ENCODE data around the gene ATP7A. TPM values are rescaled to one million over a fixed set of nuclear protein-coding genes. Genes with fewer than 3 reads are reported as not detected.
"Not testable (repeated sequence)": the region's sequence is repeated elsewhere in the genome, so short reads cannot be mapped to it uniquely, and the experiment has no call there.

ATP7A gene
- total RNA-seq, 2 experiments from 2014 or later = 13.4 to 13.5 TPM

DNA sequence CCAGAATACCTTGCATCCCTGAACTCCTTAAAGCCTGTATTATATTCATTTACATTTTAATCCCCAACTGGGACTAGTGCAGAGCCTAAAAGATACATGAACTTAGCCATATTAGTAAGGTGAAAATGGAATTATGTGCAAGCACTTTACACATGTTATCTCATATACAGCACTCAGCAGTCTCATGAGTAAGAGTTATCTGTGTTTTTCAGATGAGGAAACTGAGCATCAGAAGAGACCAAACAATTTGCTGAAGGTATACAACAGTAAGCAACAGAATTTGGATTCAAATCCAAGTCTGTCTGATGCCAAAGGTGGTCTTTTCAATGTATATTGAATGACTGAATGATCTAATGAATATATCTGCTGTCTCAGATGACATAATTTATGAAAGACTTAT lies 12.3 kb downstream of the ATP7A start:
- DNase-seq = no peak
- H3K36me3 Mint-ChIP-seq = no peaks in the 10 kb centered on the region
- ATAC-seq (ENCODE audit: low read depth) = no peak
- H3K27ac Mint-ChIP-seq = no peak overlapping the region
- H3K27me3 Mint-ChIP-seq = no peaks in the 10 kb centered on the region
- H3K9me3 Mint-ChIP-seq = peaks cover 2% of the 10 kb centered on the region
- peaks cover 4% of the 10 kb centered on the region for H3K4me1 Mint-ChIP-seq
- H3K4me3 Mint-ChIP-seq = no peak overlapping the region
- POLR2A ChIA-PET = no interaction called here

DNA sequence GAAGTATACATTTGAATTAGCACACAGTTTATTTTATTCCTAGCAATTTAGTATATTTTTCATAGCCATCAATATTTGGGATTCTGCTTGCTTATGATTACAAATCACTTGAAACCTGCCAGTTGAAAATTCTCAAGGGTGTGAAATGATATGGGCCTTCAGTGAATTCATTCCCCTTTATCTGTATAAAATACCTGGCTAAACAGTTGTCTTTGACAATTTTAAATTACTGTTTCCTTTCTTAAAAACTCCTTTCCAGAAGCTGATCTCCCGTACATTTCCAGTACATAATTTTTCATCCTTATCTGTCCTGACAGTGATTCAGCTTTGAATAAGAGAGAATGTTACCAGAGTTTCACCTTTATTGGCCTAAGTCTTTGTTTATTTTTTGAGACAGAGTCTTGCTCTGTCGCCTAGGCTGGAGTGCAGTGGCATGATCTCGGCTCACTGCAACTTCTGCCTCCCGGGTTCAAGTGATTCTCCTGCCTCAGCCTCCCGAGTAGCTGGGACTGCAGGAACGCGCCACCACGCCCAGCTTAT lies 13.9 kb downstream of the ATP7A start:
- DNase-seq (no peak), ATAC-seq (ENCODE audit: low read depth) (no peak)
- Mint-ChIP-seq H3K4me1 (peaks cover 2% of the 10 kb centered on the region), H3K27me3 (no peaks in the 10 kb centered on the region), H3K36me3 (peaks cover 3% of the 10 kb centered on the region), H3K27ac (no peak overlapping the region), H3K4me3 (no peak overlapping the region), H3K9me3 (peaks cover 2% of the 10 kb centered on the region)
- POLR2A ChIA-PET = no interaction called here

GRCh38 chrX:77925764-77926163 lies 15.3 kb downstream of the ATP7A start:
- DNase-seq (no peak), ATAC-seq (ENCODE audit: low read depth) (no peak)
- H3K4me1 Mint-ChIP-seq = peaks cover 2% of the 10 kb centered on the region
- peak overlapping the region; percentile 32 for H3K4me3 Mint-ChIP-seq
- POLR2A ChIA-PET = no interaction called here
- H3K36me3 Mint-ChIP-seq = peaks cover 7% of the 10 kb centered on the region
- no peaks in the 10 kb centered on the region for H3K27me3 Mint-ChIP-seq
- peaks cover 2% of the 10 kb centered on the region for H3K9me3 Mint-ChIP-seq
- no peak overlapping the region for H3K27ac Mint-ChIP-seq

- H3K27ac Mint-ChIP-seq = no peak overlapping the region
- no peaks in the 10 kb centered on the region for H3K9me3 Mint-ChIP-seq
- no peak for DNase-seq
- H3K4me1 Mint-ChIP-seq = no peaks in the 10 kb centered on the region
- ATAC-seq (ENCODE audit: low read depth) = no peak
- H3K27me3 Mint-ChIP-seq = no peaks in the 10 kb centered on the region
- H3K36me3 Mint-ChIP-seq = peaks cover 11% of the 10 kb centered on the region
- no peak overlapping the region for H3K4me3 Mint-ChIP-seq
- POLR2A ChIA-PET = no interaction called here
Measured at GRCh38 chrX:77930581-77930980, 20.1 kb downstream of the ATP7A start.

GRCh38 chrX:77935886-77936285 lies 25.4 kb downstream of the ATP7A start:
- H3K4me1 Mint-ChIP-seq = no peaks in the 10 kb centered on the region
- no peak overlapping the region for H3K27ac Mint-ChIP-seq
- POLR2A ChIA-PET = no interaction called here
- no peak for ATAC-seq (ENCODE audit: low read depth)
- no peak overlapping the region for H3K4me3 Mint-ChIP-seq
- DNase-seq = no peak
- no peaks in the 10 kb centered on the region for H3K9me3 Mint-ChIP-seq
- H3K27me3 Mint-ChIP-seq = no peaks in the 10 kb centered on the region
- peaks cover 5% of the 10 kb centered on the region for H3K36me3 Mint-ChIP-seq

DNA sequence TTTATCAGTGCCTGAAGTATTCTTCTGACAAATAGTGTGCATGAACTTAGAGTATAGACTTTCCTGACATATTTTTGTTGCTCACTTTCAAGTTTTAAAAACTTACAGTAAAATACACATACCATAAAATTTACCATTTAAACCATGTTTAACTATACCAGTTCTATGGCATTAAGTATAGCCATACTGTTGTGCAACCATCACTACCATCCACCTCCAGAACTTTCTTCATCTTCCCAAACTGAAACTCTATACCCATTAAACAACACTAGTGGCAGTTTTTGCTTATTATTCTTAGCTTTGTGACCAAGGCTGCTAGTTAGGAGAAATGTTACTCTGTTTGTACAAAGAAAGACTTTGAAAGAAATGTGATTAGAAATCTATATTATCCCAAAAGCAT lies 25.8 kb downstream of the ATP7A start:
- Mint-ChIP-seq H3K4me1 (no peaks in the 10 kb centered on the region), H3K27me3 (no peaks in the 10 kb centered on the region), H3K27ac (no peak overlapping the region), H3K4me3 (no peak overlapping the region), H3K9me3 (no peaks in the 10 kb centered on the region), H3K36me3 (peaks cover 5% of the 10 kb centered on the region)
- POLR2A ChIA-PET = no interaction called here
- no peak for ATAC-seq (ENCODE audit: low read depth)
- DNase-seq = no peak

DNA sequence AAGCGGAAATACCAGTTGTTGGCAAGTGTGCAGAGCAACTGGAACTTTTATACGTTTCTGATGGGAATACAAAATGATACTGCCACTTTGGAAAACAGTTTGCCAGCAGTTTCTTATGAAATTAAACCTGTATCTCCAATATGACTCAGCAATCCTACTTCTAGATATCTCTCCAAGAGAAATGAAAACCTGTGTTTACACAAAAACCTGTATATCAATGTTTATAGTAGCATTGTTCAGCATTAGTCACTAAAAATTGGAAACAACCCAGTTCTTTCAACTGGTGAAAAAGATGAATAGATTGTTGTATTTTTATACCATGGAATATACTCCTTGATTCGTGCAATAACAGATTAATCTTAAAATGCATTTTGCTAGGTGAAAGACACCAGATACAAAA lies 26.8 kb downstream of the ATP7A start:
- Mint-ChIP-seq H3K27me3 (no peaks in the 10 kb centered on the region), H3K9me3 (no peaks in the 10 kb centered on the region), H3K4me3 (no peak overlapping the region), H3K4me1 (no peaks in the 10 kb centered on the region), H3K27ac (no peak overlapping the region), H3K36me3 (peaks cover 5% of the 10 kb centered on the region)
- POLR2A ChIA-PET = no interaction called here
- DNase-seq = no peak
- ATAC-seq (ENCODE audit: low read depth) = no peak

- DNase-seq = no peak
- POLR2A ChIA-PET = no interaction called here
- ATAC-seq (ENCODE audit: low read depth) = no peak
- H3K36me3 Mint-ChIP-seq = peaks cover 1% of the 10 kb centered on the region
- H3K27me3 Mint-ChIP-seq = no peaks in the 10 kb centered on the region
- no peak overlapping the region for H3K4me3 Mint-ChIP-seq
- no peaks in the 10 kb centered on the region for H3K9me3 Mint-ChIP-seq
- H3K27ac Mint-ChIP-seq = no peak overlapping the region
- H3K4me1 Mint-ChIP-seq = peaks cover under 1% of the 10 kb centered on the region
Measured at GRCh38 chrX:77938083-77938680, 27.7 kb downstream of the ATP7A start.

DNA sequence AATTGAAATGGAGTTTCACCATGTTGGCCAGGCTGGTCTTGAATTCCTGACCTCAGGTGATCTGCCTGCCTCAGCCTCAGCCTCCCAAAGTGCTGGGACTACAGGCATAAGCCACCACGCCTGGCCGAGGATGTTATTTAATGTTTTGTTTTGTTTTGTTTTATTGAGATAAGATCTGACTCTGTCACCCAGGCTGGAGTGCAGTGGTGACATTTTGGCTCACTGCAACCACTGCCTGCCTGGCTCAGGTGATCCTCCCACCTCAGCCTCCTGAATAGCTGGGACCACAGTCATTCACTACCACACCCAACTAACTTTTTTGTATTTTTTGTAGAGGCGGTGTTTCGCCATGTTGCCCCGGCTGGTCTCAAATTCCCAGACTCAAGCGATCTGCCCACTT lies 34.5 kb downstream of the ATP7A start:
- H3K27ac Mint-ChIP-seq; ATAC-seq (ENCODE audit: low read depth); H3K4me3 Mint-ChIP-seq; H3K36me3 Mint-ChIP-seq; POLR2A ChIA-PET; H3K9me3 Mint-ChIP-seq; DNase-seq; H3K27me3 Mint-ChIP-seq; H3K4me1 Mint-ChIP-seq: not testable (repeated sequence)

- POLR2A ChIA-PET = no interaction called here
- Mint-ChIP-seq H3K27ac (no peak overlapping the region), H3K4me1 (peaks cover 2% of the 10 kb centered on the region), H3K27me3 (no peaks in the 10 kb centered on the region), H3K36me3 (peaks cover 3% of the 10 kb centered on the region), H3K4me3 (no peak overlapping the region), H3K9me3 (no peaks in the 10 kb centered on the region)
- ATAC-seq (ENCODE audit: low read depth) (no peak), DNase-seq (no peak)
Measured at GRCh38 chrX:77945910-77946545, 35.5 kb downstream of the ATP7A start.

DNA sequence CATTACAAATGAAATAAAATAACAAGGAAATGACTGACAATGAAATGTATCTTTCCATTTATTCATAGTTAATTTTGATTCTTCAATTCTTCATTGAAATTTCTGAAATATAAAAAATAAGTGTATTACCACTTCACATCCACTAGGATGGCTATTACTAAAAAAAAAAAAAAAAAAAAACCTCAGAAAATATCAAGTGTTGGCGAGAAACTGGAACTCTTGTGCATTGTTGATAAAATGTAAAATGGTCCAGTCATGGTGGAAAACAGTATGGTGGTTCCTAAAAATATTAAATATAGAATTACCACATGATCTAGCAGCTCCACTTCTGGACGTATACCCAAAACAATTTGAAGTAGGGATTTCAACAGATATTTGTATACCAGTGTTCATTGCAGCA lies 36.1 kb downstream of the ATP7A start:
- Mint-ChIP-seq H3K9me3 (no peaks in the 10 kb centered on the region), H3K4me1 (peaks cover 2% of the 10 kb centered on the region), H3K27me3 (no peaks in the 10 kb centered on the region), H3K27ac (no peak overlapping the region), H3K4me3 (no peak overlapping the region), H3K36me3 (peaks cover 3% of the 10 kb centered on the region)
- ATAC-seq (ENCODE audit: low read depth) (no peak), DNase-seq (no peak)
- POLR2A ChIA-PET = no interaction called here

- POLR2A ChIA-PET = no interaction called here
- Mint-ChIP-seq H3K27ac (no peak overlapping the region), H3K9me3 (no peaks in the 10 kb centered on the region), H3K36me3 (peaks cover 3% of the 10 kb centered on the region), H3K4me3 (no peak overlapping the region), H3K4me1 (peaks cover 3% of the 10 kb centered on the region), H3K27me3 (no peaks in the 10 kb centered on the region)
- ATAC-seq (ENCODE audit: low read depth) = no peak
- no peak for DNase-seq
Measured at GRCh38 chrX:77949840-77950239, 39.3 kb downstream of the ATP7A start.

GRCh38 chrX:77952173-77952572 lies 41.7 kb downstream of the ATP7A start:
- H3K27ac Mint-ChIP-seq = no peak overlapping the region
- H3K4me3 Mint-ChIP-seq = no peak overlapping the region
- H3K27me3 Mint-ChIP-seq = no peaks in the 10 kb centered on the region
- ATAC-seq (ENCODE audit: low read depth) = no peak
- H3K36me3 Mint-ChIP-seq = peaks cover 9% of the 10 kb centered on the region
- H3K9me3 Mint-ChIP-seq = no peaks in the 10 kb centered on the region
- POLR2A ChIA-PET = no interaction called here
- peaks cover 7% of the 10 kb centered on the region for H3K4me1 Mint-ChIP-seq
- DNase-seq = no peak

DNA sequence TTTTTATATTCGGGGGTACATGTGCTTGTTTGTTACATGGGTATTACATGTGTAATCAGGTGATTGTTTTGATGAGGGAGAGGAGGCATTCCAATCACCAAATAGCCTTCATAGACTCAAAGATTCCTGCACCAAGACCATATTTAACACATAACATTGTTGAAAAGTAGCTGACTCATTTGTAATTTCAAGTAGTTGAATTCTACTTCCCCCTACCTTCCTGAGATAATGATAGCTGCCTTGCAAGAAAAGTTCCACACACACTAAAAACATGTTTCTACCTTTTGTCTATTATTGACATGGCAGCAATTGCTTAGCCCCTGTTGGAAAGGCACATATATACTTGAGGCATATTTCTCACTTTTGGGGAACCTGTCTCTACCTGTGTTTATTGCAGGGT lies 42.8 kb downstream of the ATP7A start:
- POLR2A ChIA-PET = no interaction called here
- Mint-ChIP-seq H3K4me1 (peaks cover 12% of the 10 kb centered on the region), H3K9me3 (peaks cover 2% of the 10 kb centered on the region), H3K36me3 (peaks cover 12% of the 10 kb centered on the region), H3K27me3 (no peaks in the 10 kb centered on the region), H3K4me3 (no peak overlapping the region), H3K27ac (no peak overlapping the region)
- no peak for DNase-seq
- no peak for ATAC-seq (ENCODE audit: low read depth)
